Sigmoid colon (tissue), 7 donors: ENCODE results near the gene RASGRP3. TPM values are rescaled to one million over a fixed set of nuclear protein-coding genes. Genes with fewer than 3 reads are reported as not detected.

Experiments used
- DNase-seq: peaks from one replicate; pipeline ENCODE4 v3.0.0-alpha.2; 2019
- H3K27ac ChIP-seq, 4 donors: fragments of 200-600 bp; sonication (generic); one replicate each; pipeline ENCODE4 v1.5.1; 2016 to 2019; ENCODE audit warnings: mild to moderate bottlenecking in 1 of 4
- H3K27me3 ChIP-seq, 3 donors: fragments of 200-600 bp; sonication (generic); one replicate each; pipeline ENCODE4 v1.5.1; 2019; ENCODE audit warnings: mild to moderate bottlenecking in 1 of 3
- H3K36me3 ChIP-seq, 4 donors: fragments of 200-600 bp; sonication (generic); one replicate each; pipeline ENCODE4 v1.5.1; 2016 to 2019
- H3K4me1 ChIP-seq, 4 donors: fragments of 200-600 bp; sonication (generic); one replicate each; pipeline ENCODE4 v1.5.1; 2017 to 2019
- H3K4me3 ChIP-seq, 4 donors: fragments of 200-600 bp; sonication (generic); one replicate each; pipeline ENCODE4 v1.5.1; 2017 to 2019; ENCODE audit warnings: mild to moderate bottlenecking in 2 of 4, moderate library complexity in 1 of 4
- H3K9me3 ChIP-seq, 4 donors: fragments of 200-600 bp in 3 of 4; sonication (generic) in 3 of 4; one replicate each; pipeline versions ENCODE4 v1.5.1 to v1.6.1; 2013 to 2019
- CTCF ChIP-seq, 4 experiments: fragments of 450-650 bp in 3 of 4; fragments of 200-600 bp in 1 of 4; IDR thresholded peaks; one replicate each; pipeline ENCODE4 v1.5.1; 2016 to 2019; ENCODE audit warnings: antibody characterized with exemption in 4 of 4, mild to moderate bottlenecking in 3 of 4, moderate library complexity in 2 of 4
- EP300 ChIP-seq, 4 donors: sonication (generic); formaldehyde crosslinking; IDR thresholded peaks; one replicate each; pipeline ENCODE4 v1.6.1; 2017; ENCODE audit warnings: antibody characterized with exemption in 4 of 4
- POLR2A ChIP-seq, 2 donors: fragments of 450-650 bp; IDR thresholded peaks; one replicate each; pipeline ENCODE4 v1.6.1; 2016; ENCODE audit warnings: antibody characterized with exemption in 2 of 2, mild to moderate bottlenecking in 2 of 2, moderate library complexity in 2 of 2
- POLR2AphosphoS5 ChIP-seq, 4 donors: sonication (generic); formaldehyde crosslinking; IDR thresholded peaks; one replicate each; pipeline ENCODE4 v1.6.1; 2017; ENCODE audit warnings: antibody characterized with exemption in 4 of 4
- WGBS, 2 donors: extraction: QIAGEN DNeasy Blood & Tissue Kit; methylation state at CpG; one replicate each; pipeline ENCODE4 v1.1.7; 2013; 5-methylcytosine and 5-hydroxymethylcytosine counted together
- intact Hi-C: fragments of 100-400 bp; cut with DNase I; formaldehyde crosslinking; loops from one replicate; pipeline ENCODE4 v1.15.1; 2023
- polyA plus RNA-seq, 3 donors: library from polyadenylated mRNA; stranded (reverse); fragments of 200-250 nt; gene quantifications; one replicate each; pipeline ENCODE4 v1.2.3, GENCODE V29; 2013
- total RNA-seq, 4 donors: library from RNA; depleted of rRNA; stranded (reverse); fragments of >200 nt; gene quantifications; one replicate each; pipeline ENCODE4 v1.1.0, GENCODE V29; 2016
- donor health status: healthy with polysubstance abuse.
- donor health status: Bipolar disorder and iron deficiency.
- donor health status: healthy.

Gene RASGRP3
- total and polyA plus RNA-seq, 7 donors = 1.8 to 14.7 (median 6.7) TPM

- Histone ChIP-seq H3K27ac (no peak overlapping the region), H3K27me3 (no peaks in the 10 kb centered on the region), H3K4me1 (peaks cover 0 to 7% (median 3%) of the 10 kb centered on the region in 4 donors), H3K36me3 (no peaks in the 10 kb centered on the region), H3K4me3 (no peak overlapping the region), H3K9me3 (no peaks in the 10 kb centered on the region)
- no peak for TF ChIP-seq POLR2AphosphoS5 (IDR thresholded peaks at IDR 0.05)
- no peak for TF ChIP-seq EP300 (IDR thresholded peaks at IDR 0.05)
- TF ChIP-seq CTCF (IDR thresholded peaks at IDR 0.05) = no peak
- no peak for TF ChIP-seq POLR2A (IDR thresholded peaks at IDR 0.05)
- intact Hi-C loops = no loop called here
- no peak for DNase-seq
- 68 to 71% methylated on average over 2 of the region's 2 CpGs for WGBS, 2 donors
These were observed 11.8 kb downstream of the RASGRP3 start for GRCh38 chr2:33488178-33488690.

- Histone ChIP-seq H3K27ac (no peak overlapping the region), H3K9me3 (no peaks in the 10 kb centered on the region), H3K36me3 (no peaks in the 10 kb centered on the region), H3K27me3 (no peaks in the 10 kb centered on the region), H3K4me1 (peaks cover 0 to 7% (median 3%) of the 10 kb centered on the region in 4 donors), H3K4me3 (no peak overlapping the region)
- 77 to 84% methylated on average over 8 of the region's 8 CpGs for WGBS, 2 donors
- TF ChIP-seq POLR2A (IDR thresholded peaks at IDR 0.05) (no peak), CTCF (IDR thresholded peaks at IDR 0.05) (no peak), POLR2AphosphoS5 (IDR thresholded peaks at IDR 0.05) (no peak), EP300 (IDR thresholded peaks at IDR 0.05) (no peak)
- no peak for DNase-seq
- intact Hi-C loops = no loop called here
These were observed 12.5 kb downstream of the RASGRP3 start for GRCh38 chr2:33488715-33489540.

GRCh38 chr2:33489835-33490431 lies 13.5 kb downstream of the RASGRP3 start:
- WGBS, 2 donors = 51 to 68% methylated on average over 2 of the region's 2 CpGs
- Histone ChIP-seq H3K4me3 (no peak overlapping the region), H3K36me3 (no peaks in the 10 kb centered on the region), H3K4me1 (no peaks in the 10 kb centered on the region), H3K27ac (no peak overlapping the region), H3K9me3 (no peaks in the 10 kb centered on the region), H3K27me3 (no peaks in the 10 kb centered on the region)
- no peak for DNase-seq
- intact Hi-C loops = no loop called here
- no peak for TF ChIP-seq EP300 (IDR thresholded peaks at IDR 0.05)
- TF ChIP-seq CTCF (IDR thresholded peaks at IDR 0.05) = no peak
- no peak for TF ChIP-seq POLR2AphosphoS5 (IDR thresholded peaks at IDR 0.05)
- no peak for TF ChIP-seq POLR2A (IDR thresholded peaks at IDR 0.05)

- whole genome bisulfite sequencing, 2 donors = 62 to 72% methylated on average over 4 of the region's 4 CpGs
- TF ChIP-seq POLR2AphosphoS5 (IDR thresholded peaks at IDR 0.05) = no peak
- no peak for TF ChIP-seq EP300 (IDR thresholded peaks at IDR 0.05)
- TF ChIP-seq CTCF (IDR thresholded peaks at IDR 0.05) = no peak
- TF ChIP-seq POLR2A (IDR thresholded peaks at IDR 0.05) = no peak
- DNase-seq = no peak
- H3K4me3 ChIP-seq = no peak overlapping the region
- H3K4me1 ChIP-seq = no peaks in the 10 kb centered on the region
- H3K27me3 ChIP-seq = no peaks in the 10 kb centered on the region
- intact Hi-C loops = no loop called here
- H3K36me3 ChIP-seq = no peaks in the 10 kb centered on the region
- no peaks in the 10 kb centered on the region for H3K9me3 ChIP-seq
- H3K27ac ChIP-seq = no peak overlapping the region
These were observed 15.1 kb downstream of the RASGRP3 start for GRCh38 chr2:33491441-33492084.
